SK-N-SH treated with all-trans-retinoic acid at 6 μM for 48 hours (cell line): ENCODE measurements around the gene EFCAB7.

ENCODE experiments used
- ZFP30 ChIP-seq: fragments of 450-650 bp; formaldehyde crosslinking; IDR thresholded peaks from 2 replicates; pipeline ENCODE4 v1.5.0; 2022; ENCODE audit warnings: mild to moderate bottlenecking, moderate library complexity
- ZNF70 ChIP-seq: fragments of 450-650 bp; formaldehyde crosslinking; IDR thresholded peaks from 2 replicates; pipeline ENCODE4 v1.5.0; 2020; ENCODE audit warnings: mild to moderate bottlenecking, moderate library complexity
- TF ChIP-seq, protein P1 (sequence below): fragments of 250-450 bp; sonication (Bioruptor Pico); IDR thresholded peaks from 2 replicates; pipeline ENCODE4 v1.5.1; 2020; ENCODE audit warnings: low read depth, mild to moderate bottlenecking, moderate library complexity
- TF ChIP-seq, protein P2 (sequence below): fragments of 250-450 bp; sonication (Bioruptor Pico); IDR thresholded peaks from 2 replicates; pipeline ENCODE4 v1.8.0; 2020; ENCODE audit warnings: mild to moderate bottlenecking, moderate library complexity, borderline replicate concordance

DNA sequence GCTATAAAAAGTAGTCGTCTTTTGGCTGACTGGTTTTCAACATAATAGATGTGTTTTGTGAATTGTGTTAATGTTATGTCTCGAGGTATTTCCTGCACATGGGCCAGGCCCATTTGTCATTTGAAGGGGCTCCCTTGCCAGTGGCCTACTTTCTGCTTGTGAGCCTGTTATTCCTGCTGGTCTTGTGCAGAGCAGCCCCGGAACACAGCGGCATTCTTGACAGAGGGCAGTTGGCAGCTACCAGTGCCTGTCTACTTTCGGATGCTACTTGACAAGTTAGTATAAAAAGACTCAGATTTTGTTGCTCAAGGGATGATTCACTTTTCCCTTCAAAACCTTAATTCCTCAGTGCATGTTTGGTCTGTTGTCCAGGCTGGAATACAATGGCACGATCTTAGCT lies 98.4 kb downstream of the EFCAB7 start:
- no peak for TF ChIP-seq ZFP30
- TF ChIP-seq, protein P1, sequence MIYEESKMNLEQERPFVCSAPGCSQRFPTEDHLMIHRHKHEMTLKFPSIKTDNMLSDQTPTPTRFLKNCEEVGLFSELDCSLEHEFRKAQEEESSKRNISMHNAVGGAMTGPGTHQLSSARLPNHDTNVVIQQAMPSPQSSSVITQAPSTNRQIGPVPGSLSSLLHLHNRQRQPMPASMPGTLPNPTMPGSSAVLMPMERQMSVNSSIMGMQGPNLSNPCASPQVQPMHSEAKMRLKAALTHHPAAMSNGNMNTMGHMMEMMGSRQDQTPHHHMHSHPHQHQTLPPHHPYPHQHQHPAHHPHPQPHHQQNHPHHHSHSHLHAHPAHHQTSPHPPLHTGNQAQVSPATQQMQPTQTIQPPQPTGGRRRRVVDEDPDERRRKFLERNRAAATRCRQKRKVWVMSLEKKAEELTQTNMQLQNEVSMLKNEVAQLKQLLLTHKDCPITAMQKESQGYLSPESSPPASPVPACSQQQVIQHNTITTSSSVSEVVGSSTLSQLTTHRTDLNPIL (CRISPR knock-in tag): no peak
- TF ChIP-seq, protein P2, sequence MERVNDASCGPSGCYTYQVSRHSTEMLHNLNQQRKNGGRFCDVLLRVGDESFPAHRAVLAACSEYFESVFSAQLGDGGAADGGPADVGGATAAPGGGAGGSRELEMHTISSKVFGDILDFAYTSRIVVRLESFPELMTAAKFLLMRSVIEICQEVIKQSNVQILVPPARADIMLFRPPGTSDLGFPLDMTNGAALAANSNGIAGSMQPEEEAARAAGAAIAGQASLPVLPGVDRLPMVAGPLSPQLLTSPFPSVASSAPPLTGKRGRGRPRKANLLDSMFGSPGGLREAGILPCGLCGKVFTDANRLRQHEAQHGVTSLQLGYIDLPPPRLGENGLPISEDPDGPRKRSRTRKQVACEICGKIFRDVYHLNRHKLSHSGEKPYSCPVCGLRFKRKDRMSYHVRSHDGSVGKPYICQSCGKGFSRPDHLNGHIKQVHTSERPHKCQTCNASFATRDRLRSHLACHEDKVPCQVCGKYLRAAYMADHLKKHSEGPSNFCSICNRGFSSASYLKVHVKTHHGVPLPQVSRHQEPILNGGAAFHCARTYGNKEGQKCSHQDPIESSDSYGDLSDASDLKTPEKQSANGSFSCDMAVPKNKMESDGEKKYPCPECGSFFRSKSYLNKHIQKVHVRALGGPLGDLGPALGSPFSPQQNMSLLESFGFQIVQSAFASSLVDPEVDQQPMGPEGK (CRISPR knock-in tag): no peak
- no peak for TF ChIP-seq ZNF70 (CRISPR knock-in tag)
